T-helper 17 cell (primary cell): Measurements from ENCODE around the gene ACVR1. TPM values are rescaled to one million over a fixed set of nuclear protein-coding genes. Genes with fewer than 3 reads are reported as not detected.
A peak's percentile ranks its signal among the peaks of the same experiment; 100 is the strongest.

Experiments
- ATAC-seq: fragments of 150-1000 bp; cut with Tn5 transposase; 2 replicates; pipeline ENCODE4 v1.10.0; 2021; ENCODE audit warnings: mild to moderate bottlenecking, moderate library complexity
- DNase-seq, 3 donors: peaks; one replicate each; pipeline versions ENCODE4 v3.0.0 to v3.0.0-alpha.2; 2020 to 2021
- H3K9me3 ChIP-seq: one replicate; pipeline ENCODE4 v1.7.0; 2013; ENCODE audit warnings: low read length, mild to moderate bottlenecking; ENCODE audit not compliant: control insufficient read depth, poor library complexity, severe bottlenecking
- H3K27ac Mint-ChIP-seq: one replicate; pipeline ENCODE4 v1.8.0; 2022; ENCODE audit warnings: mild to moderate bottlenecking, moderate library complexity, mixed read lengths
- H3K27me3 Mint-ChIP-seq: one replicate; pipeline ENCODE4 v1.8.0; 2022; ENCODE audit warnings: mixed read lengths
- H3K36me3 Mint-ChIP-seq: one replicate; pipeline ENCODE4 v1.8.0; 2022; ENCODE audit warnings: low read depth, mixed read lengths
- H3K4me1 Mint-ChIP-seq: one replicate; pipeline ENCODE4 v1.8.0; 2022; ENCODE audit warnings: mild to moderate bottlenecking, mixed read lengths
- H3K4me3 Mint-ChIP-seq: one replicate; pipeline ENCODE4 v1.8.0; 2022; ENCODE audit warnings: mild to moderate bottlenecking, moderate library complexity, mixed read lengths
- total RNA-seq, 4 donors: library from RNA in 2 of 4; stranded (reverse) in 2 of 4; gene quantifications; one replicate each; pipeline ENCODE4 v1.2.3 and lab custom pipeline; 2022 to 2026

Gene ACVR1
- total RNA-seq (10 to 100 TPM; 37.4 to 38.2 TPM), total RNA-seq (lab: John Stamatoyannopoulos, UW) (26.7 to 40.7 reads per million in 2 donors)

- Mint-ChIP-seq H3K4me1 (peaks cover 55% of the 10 kb centered on the region), H3K4me3 (peak within 1 kb of the TSS; percentile 94), H3K27me3 (no peaks in the 10 kb centered on the region), H3K27ac (peak within 1 kb of the TSS; percentile 90), H3K36me3 (no peaks in the 10 kb centered on the region)
- H3K9me3 ChIP-seq: no peaks in the 10 kb centered on the region
- DNase-seq: peak; percentile 56 to 84 (median 75)
- ATAC-seq: peak; percentile 81
These were observed at the start of gene ACVR1 for GRCh38 chr2:157876066-157876785. ACVR1 (minus strand) TSS chr2:157876330; CDS start chr2:157799493, 76,837 bp downstream.

GRCh38 chr2:157925071-157925470, 48.9 kb upstream of the ACVR1 start:
- ATAC-seq (no peak), DNase-seq (no peak)
- Mint-ChIP-seq H3K4me1 (peaks cover 4% of the 10 kb centered on the region), H3K4me3 (no peak overlapping the region), H3K27ac (no peak overlapping the region), H3K27me3 (no peaks in the 10 kb centered on the region), H3K36me3 (peaks cover 4% of the 10 kb centered on the region)
- no peaks in the 10 kb centered on the region for H3K9me3 ChIP-seq

DNA sequence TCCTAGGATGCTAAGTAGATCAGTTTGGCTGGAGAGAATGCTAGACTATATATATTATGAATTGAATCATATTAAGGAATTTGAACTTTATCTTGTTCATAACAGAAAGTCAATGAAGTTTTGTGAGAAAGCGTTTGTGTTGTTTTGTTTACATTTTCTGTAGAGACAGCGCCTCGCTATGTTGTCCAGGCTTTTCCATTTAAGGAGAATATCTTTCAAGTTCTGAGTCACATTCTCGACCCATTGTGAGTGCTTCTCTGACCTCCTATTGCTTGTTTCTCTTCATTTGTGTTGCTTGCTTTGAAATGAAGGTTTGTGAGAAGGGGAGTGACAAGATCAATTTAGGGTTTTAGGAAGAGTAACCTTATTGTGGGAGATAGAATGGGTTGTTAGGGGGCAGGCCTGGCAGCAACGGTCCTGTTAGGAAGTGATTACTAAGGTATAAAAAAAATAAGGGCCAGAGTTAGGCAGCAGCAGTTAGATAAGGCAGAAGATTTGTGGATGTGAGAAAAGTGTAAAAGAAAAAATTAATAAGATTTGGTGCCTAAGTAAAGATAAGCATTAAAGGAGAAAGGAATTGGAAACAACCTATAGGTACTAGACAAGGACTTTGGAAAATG, 47.6 kb upstream of the ACVR1 start:
- Mint-ChIP-seq H3K36me3 (peaks cover 2% of the 10 kb centered on the region), H3K27ac (no peak overlapping the region), H3K27me3 (no peaks in the 10 kb centered on the region), H3K4me1 (peaks cover 4% of the 10 kb centered on the region), H3K4me3 (no peak overlapping the region)
- no peak for DNase-seq
- no peaks in the 10 kb centered on the region for H3K9me3 ChIP-seq
- no peak for ATAC-seq

- Mint-ChIP-seq H3K27me3 (no peaks in the 10 kb centered on the region), H3K4me1 (peaks cover 4% of the 10 kb centered on the region), H3K27ac (no peak overlapping the region), H3K36me3 (peaks cover 2% of the 10 kb centered on the region), H3K4me3 (no peak overlapping the region)
- H3K9me3 ChIP-seq: no peaks in the 10 kb centered on the region
- no peak for DNase-seq
- ATAC-seq: no peak
These were observed 46.7 kb upstream of the ACVR1 start for GRCh38 chr2:157922815-157923214.

GRCh38 chr2:157922336-157922735, 46.2 kb upstream of the ACVR1 start:
- no peaks in the 10 kb centered on the region for H3K9me3 ChIP-seq
- Mint-ChIP-seq H3K27ac (no peak overlapping the region), H3K27me3 (no peaks in the 10 kb centered on the region), H3K4me3 (no peak overlapping the region), H3K36me3 (peaks cover 2% of the 10 kb centered on the region), H3K4me1 (peaks cover 4% of the 10 kb centered on the region)
- DNase-seq: no peak
- no peak for ATAC-seq

DNA sequence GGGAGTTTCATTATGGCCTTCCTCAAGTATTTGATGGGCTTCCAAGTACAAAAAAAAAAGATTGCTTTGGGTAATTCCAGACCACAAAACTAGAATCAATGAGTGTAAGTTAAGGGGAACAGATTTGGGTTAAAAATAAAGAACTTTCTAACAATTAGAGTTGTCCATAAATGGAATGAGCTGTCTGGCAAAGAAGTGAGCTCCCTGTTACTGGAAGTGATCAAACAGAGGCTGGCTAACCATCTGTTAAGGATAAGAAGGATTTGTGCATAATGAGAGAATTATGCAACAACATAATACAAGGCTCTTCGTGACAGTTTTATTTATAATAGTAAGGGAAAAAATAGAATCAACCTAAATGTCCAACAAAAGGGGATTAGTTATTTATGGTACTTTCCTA, 44.6 kb upstream of the ACVR1 start:
- Mint-ChIP-seq H3K4me3 (no peak overlapping the region), H3K27me3 (no peaks in the 10 kb centered on the region), H3K36me3 (peaks cover 2% of the 10 kb centered on the region), H3K4me1 (peaks cover 4% of the 10 kb centered on the region), H3K27ac (no peak overlapping the region)
- DNase-seq (no peak), ATAC-seq (no peak)
- no peaks in the 10 kb centered on the region for H3K9me3 ChIP-seq

- no peaks in the 10 kb centered on the region for H3K27me3 Mint-ChIP-seq
- ATAC-seq (no peak), DNase-seq (no peak)
- peaks cover 2% of the 10 kb centered on the region for H3K36me3 Mint-ChIP-seq
- H3K9me3 ChIP-seq: no peaks in the 10 kb centered on the region
- no peak overlapping the region for H3K4me3 Mint-ChIP-seq
- H3K27ac Mint-ChIP-seq: no peak overlapping the region
- no peaks in the 10 kb centered on the region for H3K4me1 Mint-ChIP-seq
These were observed 43.1 kb upstream of the ACVR1 start for GRCh38 chr2:157919181-157919580.

GRCh38 chr2:157918319-157918718, 42.2 kb upstream of the ACVR1 start:
- no peak for DNase-seq
- H3K9me3 ChIP-seq: no peaks in the 10 kb centered on the region
- H3K4me3 Mint-ChIP-seq: no peak overlapping the region
- no peak overlapping the region for H3K27ac Mint-ChIP-seq
- H3K27me3 Mint-ChIP-seq: no peaks in the 10 kb centered on the region
- ATAC-seq: no peak
- H3K4me1 Mint-ChIP-seq: no peaks in the 10 kb centered on the region
- no peaks in the 10 kb centered on the region for H3K36me3 Mint-ChIP-seq

DNA sequence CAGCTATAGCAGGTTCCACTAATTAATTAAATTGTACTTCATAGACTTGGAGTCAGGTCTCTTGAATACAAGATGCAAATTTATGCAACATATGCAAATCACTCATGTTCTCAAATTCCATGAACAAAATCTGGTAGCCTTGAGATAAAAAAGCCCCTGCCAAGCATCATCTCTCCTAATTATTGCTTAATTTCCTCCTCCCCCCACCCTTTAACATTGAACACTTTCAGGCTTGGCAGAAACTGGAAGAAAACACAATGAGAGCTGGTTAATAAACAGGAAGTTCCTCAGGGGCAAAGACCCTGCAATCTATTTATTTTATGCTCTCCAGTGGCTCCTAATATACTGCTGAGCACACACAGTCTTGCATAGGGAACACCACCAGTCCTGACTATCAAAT, 35.6 kb upstream of the ACVR1 start:
- H3K4me3 Mint-ChIP-seq: no peak overlapping the region
- no peak for ATAC-seq
- H3K27me3 Mint-ChIP-seq: no peaks in the 10 kb centered on the region
- H3K27ac Mint-ChIP-seq: no peak overlapping the region
- no peaks in the 10 kb centered on the region for H3K9me3 ChIP-seq
- no peaks in the 10 kb centered on the region for H3K36me3 Mint-ChIP-seq
- peaks cover 4% of the 10 kb centered on the region for H3K4me1 Mint-ChIP-seq
- DNase-seq: no peak

GRCh38 chr2:157911246-157911645, 35.1 kb upstream of the ACVR1 start:
- H3K9me3 ChIP-seq: no peaks in the 10 kb centered on the region
- peaks cover 2% of the 10 kb centered on the region for H3K36me3 Mint-ChIP-seq
- no peak overlapping the region for H3K27ac Mint-ChIP-seq
- no peaks in the 10 kb centered on the region for H3K27me3 Mint-ChIP-seq
- DNase-seq (no peak), ATAC-seq (no peak)
- H3K4me3 Mint-ChIP-seq: no peak overlapping the region
- peaks cover 4% of the 10 kb centered on the region for H3K4me1 Mint-ChIP-seq

GRCh38 chr2:157905092-157905491, 29.0 kb upstream of the ACVR1 start:
- H3K4me1 Mint-ChIP-seq: peaks cover 15% of the 10 kb centered on the region
- no peak overlapping the region for H3K4me3 Mint-ChIP-seq
- no peak overlapping the region for H3K27ac Mint-ChIP-seq
- ATAC-seq (no peak), DNase-seq (no peak)
- H3K36me3 Mint-ChIP-seq: peaks cover 2% of the 10 kb centered on the region
- no peaks in the 10 kb centered on the region for H3K27me3 Mint-ChIP-seq
- no peaks in the 10 kb centered on the region for H3K9me3 ChIP-seq

DNA sequence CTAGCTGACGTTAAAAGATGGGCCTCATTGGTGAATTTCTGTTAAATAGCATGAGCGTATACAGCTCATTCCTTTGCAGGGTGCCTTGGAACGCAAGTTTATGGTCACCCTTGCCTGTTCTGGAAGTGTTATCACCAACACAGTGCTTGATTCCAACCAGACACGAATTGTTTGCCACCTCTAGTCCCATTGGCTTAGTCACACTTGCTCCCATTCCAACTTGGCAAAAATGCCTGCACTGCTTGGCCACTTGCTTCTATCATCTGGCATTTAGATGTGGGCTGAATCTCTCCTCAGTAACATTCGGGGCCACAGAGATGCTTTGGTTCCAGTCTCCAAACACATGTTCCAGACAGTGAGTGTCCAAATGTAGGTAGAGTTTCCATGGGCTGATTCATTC, 27.5 kb upstream of the ACVR1 start:
- DNase-seq: no peak
- no peak for ATAC-seq
- Mint-ChIP-seq H3K27me3 (no peaks in the 10 kb centered on the region), H3K36me3 (peaks cover 2% of the 10 kb centered on the region), H3K27ac (no peak overlapping the region), H3K4me1 (peaks cover 24% of the 10 kb centered on the region), H3K4me3 (no peak overlapping the region)
- H3K9me3 ChIP-seq: no peaks in the 10 kb centered on the region

DNA sequence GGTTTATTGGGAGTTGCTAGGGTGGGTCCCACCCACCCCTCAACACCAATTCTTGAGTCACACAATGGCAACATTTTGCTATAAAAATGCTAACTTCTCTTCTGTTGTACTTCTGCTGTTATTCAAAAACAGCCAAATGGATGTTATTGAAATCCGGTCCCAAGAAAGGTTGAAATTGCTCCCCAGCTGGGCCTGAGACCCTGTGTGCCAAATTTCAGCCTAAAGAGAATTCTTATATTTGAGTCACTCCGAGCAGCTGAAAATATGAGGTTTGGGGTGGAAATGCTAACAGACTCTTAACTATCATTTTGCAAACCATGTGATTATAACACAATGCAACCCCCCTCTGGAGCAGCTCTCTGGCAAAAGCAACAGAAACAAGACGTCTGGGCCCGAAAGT, 27.0 kb upstream of the ACVR1 start:
- no peak overlapping the region for H3K4me3 Mint-ChIP-seq
- H3K9me3 ChIP-seq: no peaks in the 10 kb centered on the region
- peaks cover 27% of the 10 kb centered on the region for H3K4me1 Mint-ChIP-seq
- no peak overlapping the region for H3K27ac Mint-ChIP-seq
- no peaks in the 10 kb centered on the region for H3K27me3 Mint-ChIP-seq
- ATAC-seq (no peak), DNase-seq (no peak)
- peaks cover 2% of the 10 kb centered on the region for H3K36me3 Mint-ChIP-seq

- Mint-ChIP-seq H3K4me3 (no peak overlapping the region), H3K36me3 (peaks cover 2% of the 10 kb centered on the region), H3K4me1 (peaks cover 29% of the 10 kb centered on the region), H3K27ac (no peak overlapping the region), H3K27me3 (no peaks in the 10 kb centered on the region)
- no peaks in the 10 kb centered on the region for H3K9me3 ChIP-seq
- DNase-seq: no peak
- ATAC-seq: no peak
These were observed 26.6 kb upstream of the ACVR1 start for GRCh38 chr2:157902692-157903091.
